ENCODE results near the gene OR4F16.
"Not testable (repeated sequence)": the region's sequence is repeated elsewhere in the genome, so short reads cannot be mapped to it uniquely, and the experiment has no call there.

GRCh38 chr1:727040-727439 is 40.6 kb upstream of the OR4F16 start:
- TF ChIP-seq, protein P1, sequence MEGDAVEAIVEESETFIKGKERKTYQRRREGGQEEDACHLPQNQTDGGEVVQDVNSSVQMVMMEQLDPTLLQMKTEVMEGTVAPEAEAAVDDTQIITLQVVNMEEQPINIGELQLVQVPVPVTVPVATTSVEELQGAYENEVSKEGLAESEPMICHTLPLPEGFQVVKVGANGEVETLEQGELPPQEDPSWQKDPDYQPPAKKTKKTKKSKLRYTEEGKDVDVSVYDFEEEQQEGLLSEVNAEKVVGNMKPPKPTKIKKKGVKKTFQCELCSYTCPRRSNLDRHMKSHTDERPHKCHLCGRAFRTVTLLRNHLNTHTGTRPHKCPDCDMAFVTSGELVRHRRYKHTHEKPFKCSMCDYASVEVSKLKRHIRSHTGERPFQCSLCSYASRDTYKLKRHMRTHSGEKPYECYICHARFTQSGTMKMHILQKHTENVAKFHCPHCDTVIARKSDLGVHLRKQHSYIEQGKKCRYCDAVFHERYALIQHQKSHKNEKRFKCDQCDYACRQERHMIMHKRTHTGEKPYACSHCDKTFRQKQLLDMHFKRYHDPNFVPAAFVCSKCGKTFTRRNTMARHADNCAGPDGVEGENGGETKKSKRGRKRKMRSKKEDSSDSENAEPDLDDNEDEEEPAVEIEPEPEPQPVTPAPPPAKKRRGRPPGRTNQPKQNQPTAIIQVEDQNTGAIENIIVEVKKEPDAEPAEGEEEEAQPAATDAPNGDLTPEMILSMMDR (IDR thresholded peaks at IDR 0.05 in 2 of 3, conservative IDR thresholded peaks at IDR 0.05 in 1 of 3; ENCODE audit: insufficient read depth in 2 of 3, low read depth in 1 of 3, low read length in 3 of 3): not testable (repeated sequence)
- TF ChIP-seq JUNB (CRISPR knock-in tag; conservative IDR thresholded peaks at IDR 0.05); SOX6 (IDR thresholded peaks at IDR 0.05): not testable (repeated sequence)
- TF ChIP-seq, protein P2, sequence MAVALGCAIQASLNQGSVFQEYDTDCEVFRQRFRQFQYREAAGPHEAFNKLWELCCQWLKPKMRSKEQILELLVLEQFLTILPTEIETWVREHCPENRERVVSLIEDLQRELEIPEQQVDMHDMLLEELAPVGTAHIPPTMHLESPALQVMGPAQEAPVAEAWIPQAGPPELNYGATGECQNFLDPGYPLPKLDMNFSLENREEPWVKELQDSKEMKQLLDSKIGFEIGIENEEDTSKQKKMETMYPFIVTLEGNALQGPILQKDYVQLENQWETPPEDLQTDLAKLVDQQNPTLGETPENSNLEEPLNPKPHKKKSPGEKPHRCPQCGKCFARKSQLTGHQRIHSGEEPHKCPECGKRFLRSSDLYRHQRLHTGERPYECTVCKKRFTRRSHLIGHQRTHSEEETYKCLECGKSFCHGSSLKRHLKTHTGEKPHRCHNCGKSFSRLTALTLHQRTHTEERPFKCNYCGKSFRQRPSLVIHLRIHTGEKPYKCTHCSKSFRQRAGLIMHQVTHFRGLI (CRISPR knock-in tag; IDR thresholded peaks at IDR 0.05): not testable (repeated sequence)

All from K562 (cell line).